T follicular helper cell (primary cell): ENCODE data around the gene DOLPP1.
"Not testable (repeated sequence)": the region's sequence is repeated elsewhere in the genome, so short reads cannot be mapped to it uniquely, and the experiment has no call there.

Source experiments
- DNase-seq: peaks from one replicate; pipeline ENCODE4 v3.0.0-alpha.2; 2020; ENCODE audit warnings: low read depth
- total RNA-seq, 2 experiments: gene quantifications; one replicate each; lab custom pipeline; 2026; lab: John Stamatoyannopoulos, UW

The DOLPP1 gene
- total RNA-seq, result 18.8 to 28.5 reads per million in 2 experiments

- DNase-seq, result peak; percentile 97
Observed at GRCh38 chr9:129080601-129081387, at the start of gene DOLPP1. Gene DOLPP1 (plus strand): TSS chr9:129081111. CDS start chr9:129081132, 21 bp downstream.

DNA sequence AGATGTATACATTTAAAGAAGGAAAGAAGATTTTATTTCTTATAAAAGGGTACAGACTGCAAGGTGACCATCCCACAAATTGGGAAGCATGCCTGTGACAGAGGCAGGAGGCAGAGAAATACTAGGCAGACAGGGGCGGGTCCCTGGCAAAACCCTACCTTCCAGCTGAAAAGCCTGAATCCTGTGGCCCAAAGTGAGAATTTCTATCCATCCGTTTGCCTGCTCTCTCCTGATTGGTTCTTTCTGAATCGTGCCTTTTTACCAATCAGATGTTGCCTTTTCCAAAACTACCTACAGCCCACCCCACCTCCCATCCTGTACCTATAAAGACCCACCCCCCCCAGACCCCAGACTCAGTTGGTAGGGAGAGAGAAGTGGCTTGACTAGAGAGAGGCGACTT lies 49.4 kb upstream of the DOLPP1 start:
- DNase-seq, result no peak

GRCh38 chr9:129032541-129033159 lies 48.3 kb upstream of the DOLPP1 start:
- DNase-seq, result no peak

DNA sequence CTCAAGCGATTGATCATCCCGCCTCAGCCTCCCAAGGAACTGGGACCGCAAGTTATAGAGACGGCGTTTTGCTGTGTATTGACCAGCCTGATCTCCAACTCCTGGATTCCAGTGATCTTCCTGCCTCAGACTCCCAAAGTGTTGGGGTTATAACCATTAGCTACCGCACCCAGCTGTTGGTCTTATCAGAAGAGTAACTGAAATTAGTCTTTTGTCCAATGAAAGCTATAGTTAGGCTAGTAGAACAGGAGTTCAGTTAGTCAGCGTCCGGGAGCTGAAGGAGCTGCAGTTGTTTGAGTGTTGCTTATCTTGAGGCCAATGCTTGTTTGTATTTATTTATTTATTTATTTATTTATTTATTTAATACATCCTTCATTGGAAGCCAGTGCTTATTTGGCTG lies 47.7 kb upstream of the DOLPP1 start:
- no peak for DNase-seq

DNA sequence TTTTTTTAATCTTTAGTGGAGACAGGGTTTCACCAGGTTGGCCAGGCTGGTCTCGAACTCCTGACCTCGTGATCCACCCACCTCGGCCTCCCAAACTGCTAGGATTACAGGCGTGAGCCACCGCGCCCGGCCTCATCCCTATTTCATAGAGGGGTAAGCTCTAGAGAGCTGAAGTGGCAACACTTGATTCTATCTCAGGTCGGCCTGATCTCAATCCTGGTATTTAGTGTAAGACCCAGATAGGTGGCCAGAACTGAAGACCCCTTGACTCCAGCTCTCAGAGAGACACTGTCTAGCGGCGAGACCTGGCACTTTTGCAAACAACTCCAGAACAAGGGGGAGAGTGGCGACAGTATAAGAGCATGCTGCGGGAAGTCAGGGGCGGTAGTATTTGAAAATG lies 45.1 kb upstream of the DOLPP1 start:
- DNase-seq, result not testable (repeated sequence)

GRCh38 chr9:129036241-129036922 lies 44.5 kb upstream of the DOLPP1 start, which contains the start of gene MIGA2:
Gene MIGA2 (plus strand): TSS chr9:129036626. CDS start chr9:129040595, 3,969 bp downstream.
- DNase-seq, result peak; percentile 83

DNA sequence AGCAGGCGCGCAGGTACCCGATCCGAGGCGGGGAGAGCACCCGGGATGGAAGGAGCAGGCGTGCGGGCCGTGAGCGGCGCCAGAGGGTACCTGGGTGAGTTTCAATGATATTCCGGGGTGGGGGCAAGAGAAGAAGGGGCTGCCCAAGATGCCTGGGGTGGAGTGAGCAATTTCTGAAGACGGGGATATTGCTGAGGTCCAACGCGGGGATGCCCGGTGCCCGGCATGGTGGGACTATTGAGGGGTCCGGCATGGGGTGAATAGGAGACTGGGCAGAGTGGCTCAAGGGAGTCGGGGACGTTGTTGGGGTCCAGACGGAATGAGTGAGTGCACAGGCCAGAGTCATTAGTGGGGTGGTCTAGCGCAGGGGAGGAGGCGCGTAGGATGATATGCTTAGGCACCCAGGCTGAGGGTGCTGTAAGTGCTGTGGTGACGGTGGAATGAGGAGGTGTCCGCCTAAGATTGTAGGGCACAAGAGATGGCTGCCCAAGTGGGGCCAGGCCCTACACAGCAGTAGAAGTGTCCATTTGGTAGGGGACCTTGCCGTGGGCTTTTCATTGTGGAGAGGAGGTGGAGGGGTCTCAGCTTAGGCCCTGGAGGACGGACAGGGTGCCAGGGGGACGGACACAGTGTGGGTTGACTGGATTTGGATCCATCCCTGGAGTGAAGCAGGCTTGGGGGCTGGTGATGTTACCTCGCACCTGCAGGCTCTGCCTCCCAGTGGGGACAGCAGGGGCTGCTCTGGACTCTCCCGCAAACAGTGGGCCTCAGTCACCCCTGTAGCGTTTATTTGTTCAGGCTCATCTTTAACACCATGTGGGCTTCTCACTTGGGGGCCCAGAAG lies 43.8 kb upstream of the DOLPP1 start:
- DNase-seq, result no peak

- no peak for DNase-seq
Observed at GRCh38 chr9:129037767-129038098, 43.2 kb upstream of the DOLPP1 start.

GRCh38 chr9:129038109-129038852 lies 42.6 kb upstream of the DOLPP1 start:
- no peak for DNase-seq

DNA sequence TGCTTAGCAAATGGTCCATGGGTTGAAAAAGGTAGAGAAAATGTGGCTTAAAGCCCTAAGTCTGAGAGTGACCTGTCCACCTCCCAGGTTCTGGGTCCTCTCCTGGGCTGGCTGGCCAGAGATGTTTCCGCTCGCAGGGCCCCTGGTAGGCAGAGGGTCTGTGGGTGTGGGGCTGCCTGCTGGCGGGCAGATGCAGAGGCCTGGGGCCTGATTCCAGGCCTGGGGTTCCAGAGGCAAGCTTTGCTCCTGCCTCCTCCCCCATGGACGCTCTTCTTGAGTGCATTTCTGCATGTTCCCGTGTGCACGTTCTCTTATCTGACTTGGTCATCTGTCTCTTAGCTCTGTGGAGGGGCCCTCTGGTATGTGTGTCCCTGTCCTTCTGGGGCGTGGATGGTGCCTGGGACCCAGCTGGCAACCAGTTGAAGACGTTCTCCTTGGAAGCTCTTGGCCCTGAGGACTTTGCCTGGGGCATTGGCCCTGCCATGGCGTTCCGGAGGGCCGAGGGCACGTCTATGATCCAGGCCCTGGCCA lies 40.7 kb upstream of the DOLPP1 start:
- DNase-seq, result no peak

DNA sequence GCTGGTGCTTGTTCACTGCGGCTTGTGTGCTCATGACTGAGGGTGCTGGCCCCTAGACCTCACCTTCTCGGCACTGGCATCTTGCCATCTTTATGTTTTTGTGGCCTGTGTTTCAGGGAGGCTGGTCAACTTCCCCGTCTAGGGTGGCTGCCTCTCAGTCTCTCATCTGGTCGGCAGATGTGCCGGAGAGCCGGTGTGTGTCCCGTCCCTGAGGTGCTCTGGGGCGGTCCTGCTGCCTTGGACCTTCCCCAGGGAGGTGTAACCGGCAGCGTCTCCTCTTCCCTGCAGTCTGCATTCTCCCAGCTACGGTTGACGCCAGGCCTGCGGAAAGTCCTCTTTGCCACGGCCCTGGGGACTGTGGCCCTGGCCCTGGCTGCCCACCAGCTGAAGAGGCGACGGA lies 38.9 kb upstream of the DOLPP1 start:
- DNase-seq, result no peak

- DNase-seq, result no peak
Observed at GRCh38 chr9:129052592-129052991, 28.3 kb upstream of the DOLPP1 start.

DNA sequence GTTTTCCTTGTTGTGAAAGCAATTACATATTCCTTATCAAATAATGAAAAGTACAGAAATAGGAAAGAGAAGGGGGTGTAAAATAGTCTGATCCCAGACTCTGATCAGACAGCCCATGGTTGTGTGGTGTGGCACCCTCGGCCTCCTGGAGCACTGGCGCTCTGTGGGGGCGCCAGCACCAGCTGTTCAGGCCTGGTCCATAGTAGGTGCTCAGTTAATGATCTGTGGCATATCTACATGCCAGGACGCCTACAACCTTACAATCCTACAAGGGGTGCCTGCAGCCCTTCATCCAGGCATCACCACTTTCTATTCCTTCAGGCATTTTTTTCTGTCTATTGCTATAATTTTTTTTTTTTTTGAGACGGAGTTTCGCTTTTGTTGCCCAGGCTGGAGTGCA lies 27.9 kb upstream of the DOLPP1 start:
- DNase-seq, result no peak

GRCh38 chr9:129054163-129054851 lies 26.6 kb upstream of the DOLPP1 start:
- no peak for DNase-seq

GRCh38 chr9:129058965-129059795 lies 21.7 kb upstream of the DOLPP1 start:
- no peak for DNase-seq

DNA sequence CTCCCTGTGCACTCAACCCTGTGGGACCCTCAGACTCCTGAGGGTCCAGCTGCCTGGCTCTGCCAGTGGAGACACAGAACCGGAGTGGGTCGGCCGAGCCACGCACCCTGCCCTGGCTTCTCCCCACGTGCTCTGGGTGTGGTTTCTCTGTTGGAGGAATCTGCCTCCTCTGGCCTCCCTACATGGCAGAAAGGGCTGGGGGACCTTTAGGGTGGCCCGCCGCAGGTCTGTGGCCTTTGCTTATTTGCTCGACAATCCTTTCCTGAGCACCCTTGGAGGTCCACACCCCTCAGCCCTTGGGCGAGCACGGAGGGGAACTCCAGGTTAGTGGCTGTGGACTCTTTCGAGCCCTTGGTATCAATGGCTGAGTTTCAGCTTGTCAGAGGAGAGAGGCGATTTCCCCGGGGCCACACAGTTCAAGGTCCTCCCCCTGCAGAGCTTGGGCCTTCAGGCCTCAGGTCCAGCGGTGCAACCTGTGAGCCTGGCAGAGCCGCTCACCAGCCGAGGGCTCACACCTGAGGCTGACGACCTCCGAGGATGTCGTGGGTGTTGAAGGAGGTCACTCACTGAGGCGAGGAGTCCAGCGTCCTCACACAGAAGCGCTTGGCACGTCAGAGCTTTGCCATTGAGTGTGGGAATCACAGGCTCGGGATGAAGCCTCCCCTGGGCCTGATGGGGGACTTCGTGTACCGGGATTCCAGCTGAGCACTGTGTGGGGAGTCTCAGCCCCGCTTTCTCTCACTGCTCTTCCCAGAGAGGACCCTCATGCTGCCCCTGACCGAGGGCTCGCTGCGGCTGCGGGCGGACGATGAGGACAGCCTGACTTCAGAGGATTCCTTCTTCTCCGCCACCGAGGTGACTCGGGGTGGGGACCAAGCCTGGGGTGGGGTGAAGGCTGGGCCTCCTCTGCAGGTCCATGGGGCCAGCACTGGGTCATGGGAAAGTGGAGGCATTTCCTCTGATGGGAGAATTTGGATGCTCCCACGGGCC lies 20.8 kb upstream of the DOLPP1 start:
- no peak for DNase-seq

GRCh38 chr9:129060991-129061390 lies 19.9 kb upstream of the DOLPP1 start:
- no peak for DNase-seq

DNA sequence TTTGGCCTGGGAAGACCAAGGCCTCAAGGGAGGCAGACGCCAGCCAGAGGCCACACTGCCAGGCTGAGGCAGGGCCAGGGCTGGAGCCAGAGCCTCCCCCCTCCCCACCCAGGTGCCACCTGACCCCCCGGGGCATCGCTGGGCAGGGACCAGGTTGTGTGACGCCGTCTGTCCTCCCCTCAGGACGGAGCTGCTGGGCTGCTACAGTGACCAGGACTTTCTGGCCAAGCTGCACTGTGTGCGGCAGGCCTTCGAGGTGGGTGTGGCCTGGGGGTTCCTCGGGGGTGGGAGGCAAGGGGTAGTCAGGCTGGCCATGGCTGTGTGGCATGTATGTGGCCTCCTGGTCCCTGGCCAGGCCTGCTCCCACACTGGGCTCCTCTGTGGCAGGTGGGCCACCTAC lies 17.9 kb upstream of the DOLPP1 start:
- no peak for DNase-seq
